ENCODE measurements around the gene NLRC3. TPM values are rescaled to one million over a fixed set of nuclear protein-coding genes. Genes with fewer than 3 reads are reported as not detected.
A peak's percentile ranks its signal among the peaks of the same experiment; 100 is the strongest.

Gene NLRC3
- total RNA-seq, 2 donors from 2014 or later, result 36.8 to 49.1 TPM

DNA sequence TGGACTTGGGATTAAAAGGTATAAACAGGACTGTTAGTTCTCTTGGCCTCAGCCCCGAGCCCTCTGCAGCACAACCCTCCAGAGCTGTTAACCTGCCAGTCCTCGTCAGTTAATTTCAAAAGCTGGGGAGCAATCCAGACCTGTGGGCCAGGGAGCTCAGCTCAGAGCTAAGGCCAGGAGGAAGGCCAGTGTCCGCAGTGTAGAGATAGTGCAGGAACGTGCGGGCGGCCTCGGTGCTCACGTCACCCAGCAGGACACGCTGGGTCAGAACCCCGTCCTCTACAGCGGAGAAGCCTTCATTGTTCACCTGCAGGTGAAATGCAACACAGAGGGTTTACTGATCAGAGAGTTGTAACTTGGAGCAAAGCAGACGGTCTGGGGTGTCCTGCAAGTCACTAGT is 15.4 kb upstream of the NLRC3 start:
- Mint-ChIP-seq H3K9me3 (no peaks in the 10 kb centered on the region), H3K36me3 (ENCODE audit: low read depth) (peaks cover 7% of the 10 kb centered on the region), H3K27me3 (no peaks in the 10 kb centered on the region), H3K4me3 (no peak overlapping the region), H3K27ac (no peak overlapping the region), H3K4me1 (no peaks in the 10 kb centered on the region)
- ATAC-seq (replicated peaks), result no peak

DNA sequence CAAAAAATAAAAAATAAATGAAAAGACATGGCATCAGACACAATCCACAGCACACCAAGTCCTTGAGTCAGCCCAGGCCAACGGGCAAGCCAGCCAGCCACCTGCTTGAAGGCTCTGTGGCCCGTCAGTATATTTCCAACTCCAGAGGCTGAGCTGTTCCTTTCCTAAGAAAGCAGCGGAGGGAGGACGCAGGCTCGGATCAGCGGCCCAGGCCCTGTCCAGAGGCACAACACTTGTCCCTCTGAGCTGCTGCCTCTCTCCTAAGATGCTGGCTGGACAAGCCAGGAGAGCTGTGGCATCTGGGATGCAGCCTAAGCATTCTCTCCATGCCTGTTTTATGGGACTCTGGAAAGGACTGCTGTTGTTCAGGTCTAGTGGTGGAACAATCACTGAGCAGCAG is 14.8 kb upstream of the NLRC3 start:
- no peaks in the 10 kb centered on the region for H3K9me3 Mint-ChIP-seq
- ATAC-seq (replicated peaks), result no peak
- H3K27me3 Mint-ChIP-seq, result no peaks in the 10 kb centered on the region
- H3K27ac Mint-ChIP-seq, result no peak overlapping the region
- H3K36me3 Mint-ChIP-seq (ENCODE audit: low read depth), result peaks cover 7% of the 10 kb centered on the region
- no peaks in the 10 kb centered on the region for H3K4me1 Mint-ChIP-seq
- no peak overlapping the region for H3K4me3 Mint-ChIP-seq

DNA sequence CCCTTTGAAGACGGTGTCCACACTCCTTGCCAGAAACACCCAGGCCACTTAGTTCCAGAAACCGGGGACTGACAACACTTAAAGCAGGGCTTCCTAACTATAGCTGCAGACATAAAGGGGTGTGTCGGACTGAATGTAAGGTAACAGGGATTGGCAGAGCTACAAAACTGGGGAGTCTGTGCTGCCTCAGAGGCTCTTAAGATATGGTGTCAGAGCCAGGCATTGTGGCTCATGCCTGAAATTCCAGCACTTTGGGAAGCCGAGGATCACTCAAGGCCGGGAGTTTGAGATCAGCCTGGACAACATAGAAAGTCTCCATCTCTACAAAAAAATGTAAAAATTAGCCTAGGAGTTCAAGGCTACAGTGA is 14.2 kb upstream of the NLRC3 start:
- peak overlapping the region; percentile 4 for H3K27ac Mint-ChIP-seq
- ATAC-seq (replicated peaks), result no peak
- H3K9me3 Mint-ChIP-seq, result no peaks in the 10 kb centered on the region
- no peaks in the 10 kb centered on the region for H3K27me3 Mint-ChIP-seq
- no peak overlapping the region for H3K4me3 Mint-ChIP-seq
- peaks cover 7% of the 10 kb centered on the region for H3K36me3 Mint-ChIP-seq (ENCODE audit: low read depth)
- no peaks in the 10 kb centered on the region for H3K4me1 Mint-ChIP-seq

DNA sequence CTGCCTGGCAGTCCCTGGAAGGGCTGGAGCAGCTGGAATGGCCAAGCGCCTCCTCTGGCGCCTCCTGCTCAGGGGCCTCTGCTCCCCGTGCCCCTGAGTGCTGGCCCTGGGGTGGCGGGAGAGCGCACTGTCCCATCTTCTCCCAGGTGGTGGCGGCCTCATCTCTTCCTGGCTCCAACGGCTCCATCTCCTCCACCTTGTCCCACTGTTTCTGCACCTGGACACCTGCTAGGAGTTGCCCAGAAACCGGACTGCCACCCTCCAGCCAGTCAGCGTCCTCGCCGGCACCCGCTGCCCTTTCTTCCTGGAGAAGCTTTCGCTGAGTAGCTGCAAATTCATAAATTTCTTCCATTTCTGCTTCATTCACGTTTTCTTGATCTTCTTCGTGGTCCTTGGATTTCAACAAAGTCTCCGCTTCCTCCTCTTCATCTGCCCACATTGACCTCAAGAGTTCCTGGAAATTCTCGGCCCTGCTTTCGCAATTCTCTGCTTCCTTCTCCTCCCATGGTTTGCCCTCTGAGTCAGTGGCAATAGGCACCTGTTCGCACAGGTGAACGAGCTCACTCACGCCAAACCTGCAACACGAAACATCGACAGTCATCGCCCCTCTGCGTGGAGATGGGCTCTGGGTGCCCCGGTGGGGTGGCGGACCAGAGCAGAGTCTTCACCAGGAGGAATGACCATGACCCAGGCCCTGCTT is 13.7 kb upstream of the NLRC3 start:
- no peaks in the 10 kb centered on the region for H3K27me3 Mint-ChIP-seq
- peaks cover 2% of the 10 kb centered on the region for H3K4me1 Mint-ChIP-seq
- H3K36me3 Mint-ChIP-seq (ENCODE audit: low read depth), result peaks cover 7% of the 10 kb centered on the region
- no peak for ATAC-seq (replicated peaks)
- H3K27ac Mint-ChIP-seq, result peak overlapping the region; percentile 4
- no peak overlapping the region for H3K4me3 Mint-ChIP-seq
- H3K9me3 Mint-ChIP-seq, result no peaks in the 10 kb centered on the region

DNA sequence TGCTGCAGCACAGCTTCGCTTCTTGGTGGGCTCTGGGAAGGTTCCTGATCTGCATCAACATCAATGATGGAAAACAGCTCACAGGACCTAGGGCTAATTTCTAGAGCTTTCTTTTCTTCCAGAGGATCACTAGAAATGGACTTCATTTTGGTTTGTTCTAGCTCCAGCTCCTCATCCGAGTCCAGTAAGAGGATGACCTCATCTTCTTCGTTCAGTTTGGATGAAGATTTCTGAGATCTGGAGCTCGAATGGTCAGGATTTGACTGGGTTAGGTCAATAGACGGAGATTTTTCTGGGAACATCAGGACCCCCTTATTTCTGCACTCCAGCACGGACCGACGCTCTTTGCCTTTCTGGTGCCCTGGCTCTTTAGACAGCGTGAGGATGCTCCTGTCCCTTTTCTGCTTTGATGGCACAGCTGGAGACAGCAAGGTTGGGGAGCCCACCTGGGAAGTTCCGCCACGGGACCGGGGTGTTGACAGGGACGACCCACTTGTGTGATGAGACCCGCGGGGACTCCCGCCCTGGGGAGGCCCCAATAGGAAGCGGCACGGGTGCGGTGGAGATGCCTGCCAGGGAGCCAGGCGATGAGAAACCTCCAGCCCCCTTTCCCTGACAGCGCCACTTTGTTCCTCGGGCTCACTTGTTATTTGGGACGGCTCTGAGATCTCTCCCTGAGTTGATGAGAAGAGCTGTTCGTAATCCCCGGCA is 12.9 kb upstream of the NLRC3 start:
- peaks cover 4% of the 10 kb centered on the region for H3K4me1 Mint-ChIP-seq
- H3K9me3 Mint-ChIP-seq, result no peaks in the 10 kb centered on the region
- no peak overlapping the region for H3K4me3 Mint-ChIP-seq
- no peak overlapping the region for H3K27ac Mint-ChIP-seq
- no peak for ATAC-seq (replicated peaks)
- H3K27me3 Mint-ChIP-seq, result no peaks in the 10 kb centered on the region
- H3K36me3 Mint-ChIP-seq (ENCODE audit: low read depth), result peaks cover 7% of the 10 kb centered on the region

DNA sequence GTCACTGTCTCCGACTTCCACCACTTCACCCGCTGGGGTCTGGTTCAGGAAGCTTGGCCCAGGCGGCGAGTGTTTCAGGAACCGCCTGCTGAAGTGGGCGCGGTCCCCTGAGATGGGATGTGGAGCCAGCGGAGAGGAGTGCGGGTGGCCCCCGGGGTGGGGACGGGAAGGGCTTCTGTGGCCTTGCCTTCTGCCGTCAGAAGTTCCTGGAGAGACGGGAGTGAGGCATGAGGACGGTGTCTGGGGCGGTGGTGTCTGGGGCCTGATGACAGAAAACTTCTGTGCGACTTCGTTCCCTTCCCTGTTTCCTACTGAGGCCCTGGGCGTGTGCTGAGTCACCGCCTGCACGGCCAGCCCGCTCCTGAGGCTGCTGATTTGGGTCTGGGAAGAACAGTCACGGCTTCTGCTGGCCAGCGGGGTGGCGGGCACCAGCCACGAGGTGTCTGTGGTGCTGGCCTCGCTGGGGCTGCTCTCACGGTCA is 12.3 kb upstream of the NLRC3 start:
- Mint-ChIP-seq H3K4me3 (no peak overlapping the region), H3K4me1 (peaks cover 4% of the 10 kb centered on the region), H3K36me3 (ENCODE audit: low read depth) (peaks cover 7% of the 10 kb centered on the region), H3K9me3 (no peaks in the 10 kb centered on the region), H3K27ac (no peak overlapping the region), H3K27me3 (no peaks in the 10 kb centered on the region)
- no peak for ATAC-seq (replicated peaks)

DNA sequence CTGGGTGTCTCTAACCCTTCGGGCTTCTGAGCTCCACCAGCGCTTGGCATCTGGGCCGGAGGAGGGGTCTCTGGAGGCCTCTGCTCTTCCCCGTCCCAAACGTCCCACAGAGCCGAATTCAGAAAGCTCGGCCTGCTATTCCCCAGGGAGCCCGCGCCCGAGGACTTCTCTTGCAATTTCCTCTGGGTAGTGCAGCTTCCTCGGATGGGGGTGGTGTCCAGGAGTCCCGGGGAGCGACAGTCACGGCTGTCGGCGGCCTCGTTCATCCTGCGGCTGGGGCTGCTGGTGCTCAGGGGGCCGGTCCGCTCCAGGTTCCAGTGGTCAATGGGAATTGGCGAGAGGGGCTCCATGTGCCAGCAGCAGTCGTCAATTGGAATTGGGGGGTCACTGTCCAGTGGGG is 11.8 kb upstream of the NLRC3 start:
- no peak for ATAC-seq (replicated peaks)

DNA sequence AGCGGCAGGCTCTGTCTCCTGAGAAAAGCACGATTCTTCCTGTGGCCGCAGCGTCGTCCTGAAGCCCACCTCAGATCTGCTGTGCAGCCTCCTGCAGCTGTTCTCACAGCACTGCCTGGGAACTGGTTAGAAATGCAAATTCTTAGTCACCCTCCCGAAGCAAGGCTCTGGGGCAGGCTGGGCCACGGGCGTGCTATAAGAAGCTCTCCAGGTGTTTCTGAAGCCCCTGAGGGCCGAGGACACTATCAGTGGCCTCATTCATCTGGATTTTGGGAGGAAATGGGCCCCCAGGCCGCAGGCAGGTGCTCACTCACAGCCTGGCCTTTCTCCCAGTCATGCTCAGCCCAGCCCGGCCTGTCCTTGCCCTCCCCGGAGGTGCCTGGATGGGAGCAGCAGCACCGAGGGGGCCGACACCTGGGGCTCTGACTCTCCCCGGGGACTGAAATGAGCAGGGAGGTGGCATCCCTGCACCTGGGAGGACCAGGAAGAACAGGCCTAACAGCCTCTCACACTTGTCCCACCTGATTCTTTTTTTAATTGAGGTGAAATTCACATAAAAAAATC is 10.4 kb upstream of the NLRC3 start:
- Mint-ChIP-seq H3K9me3 (no peaks in the 10 kb centered on the region), H3K4me1 (peaks cover 4% of the 10 kb centered on the region), H3K4me3 (no peak overlapping the region), H3K36me3 (ENCODE audit: low read depth) (peaks cover 14% of the 10 kb centered on the region), H3K27ac (no peak overlapping the region), H3K27me3 (no peaks in the 10 kb centered on the region)
- no peak for ATAC-seq (replicated peaks)

More for the DNA sequence above, 11.8 kb upstream of the NLRC3 start:
- no peaks in the 10 kb centered on the region for H3K27me3 Mint-ChIP-seq
- H3K36me3 Mint-ChIP-seq (ENCODE audit: low read depth), result peaks cover 9% of the 10 kb centered on the region
- no peak overlapping the region for H3K4me3 Mint-ChIP-seq
- H3K9me3 Mint-ChIP-seq, result no peaks in the 10 kb centered on the region
- peaks cover 4% of the 10 kb centered on the region for H3K4me1 Mint-ChIP-seq
- H3K27ac Mint-ChIP-seq, result no peak overlapping the region

DNA sequence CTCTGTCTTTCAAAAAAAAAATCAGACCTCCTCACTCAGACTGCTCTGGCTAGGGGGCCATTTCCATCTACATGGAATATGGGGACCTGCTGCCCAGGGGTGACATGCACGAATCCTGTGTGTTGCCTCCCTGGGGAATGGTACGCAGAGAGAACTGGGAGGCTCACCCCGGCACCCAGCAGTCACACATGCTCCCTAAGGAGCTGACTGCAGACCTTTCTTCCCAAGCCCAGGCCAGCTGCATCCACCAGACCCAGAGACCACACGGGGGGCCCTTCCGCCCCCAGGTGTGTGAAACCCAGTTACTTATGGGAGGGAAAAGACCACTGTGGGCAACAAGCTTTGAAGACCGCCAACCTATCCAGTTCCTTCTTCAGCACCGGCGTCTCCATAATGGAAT is 7.2 kb upstream of the NLRC3 start:
- peaks cover 4% of the 10 kb centered on the region for H3K4me1 Mint-ChIP-seq
- H3K4me3 Mint-ChIP-seq, result no peak overlapping the region
- H3K9me3 Mint-ChIP-seq, result no peaks in the 10 kb centered on the region
- no peak overlapping the region for H3K27ac Mint-ChIP-seq
- no peak for ATAC-seq (replicated peaks)
- no peaks in the 10 kb centered on the region for H3K27me3 Mint-ChIP-seq
- peaks cover 8% of the 10 kb centered on the region for H3K36me3 Mint-ChIP-seq (ENCODE audit: low read depth)

DNA sequence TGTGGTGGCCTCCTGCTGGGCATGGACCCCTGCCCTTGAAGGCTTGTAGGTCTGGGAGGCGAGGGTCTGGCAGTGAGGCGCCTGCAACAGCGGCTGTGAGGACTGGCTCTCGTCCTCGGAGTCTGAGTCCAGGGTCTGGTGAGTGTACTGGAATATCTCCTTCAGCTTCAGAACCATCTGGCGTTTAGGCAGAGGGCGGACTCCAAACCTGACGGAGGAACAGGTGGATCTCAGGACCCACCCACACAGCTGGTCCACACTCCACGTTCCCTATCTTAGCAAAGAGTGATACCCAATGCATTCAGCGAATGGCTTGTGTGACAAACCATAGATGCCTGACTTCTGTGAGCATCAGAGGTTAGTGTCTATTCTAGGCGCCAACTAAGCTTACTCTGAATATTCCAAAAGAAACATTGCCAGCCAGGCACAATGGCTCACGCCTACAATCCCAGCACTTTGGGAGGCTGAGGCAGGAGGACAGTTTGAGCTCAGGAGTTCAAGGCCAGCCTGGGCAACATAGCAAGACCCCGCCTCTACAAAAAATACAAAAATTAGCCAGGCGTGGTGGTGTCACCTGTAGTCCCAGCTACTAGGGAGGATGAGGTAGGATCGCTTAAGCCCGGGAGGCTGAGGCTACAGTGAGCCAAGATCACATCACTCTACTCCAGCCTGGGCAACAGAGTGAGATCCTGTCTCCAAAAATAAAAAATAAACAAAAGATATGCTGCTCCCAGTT is 6.3 kb upstream of the NLRC3 start:
- Mint-ChIP-seq H3K9me3 (no peaks in the 10 kb centered on the region), H3K4me1 (peaks cover 5% of the 10 kb centered on the region), H3K4me3 (no peak overlapping the region), H3K36me3 (ENCODE audit: low read depth) (peaks cover 8% of the 10 kb centered on the region), H3K27me3 (no peaks in the 10 kb centered on the region), H3K27ac (no peak overlapping the region)
- ATAC-seq (replicated peaks), result no peak

DNA sequence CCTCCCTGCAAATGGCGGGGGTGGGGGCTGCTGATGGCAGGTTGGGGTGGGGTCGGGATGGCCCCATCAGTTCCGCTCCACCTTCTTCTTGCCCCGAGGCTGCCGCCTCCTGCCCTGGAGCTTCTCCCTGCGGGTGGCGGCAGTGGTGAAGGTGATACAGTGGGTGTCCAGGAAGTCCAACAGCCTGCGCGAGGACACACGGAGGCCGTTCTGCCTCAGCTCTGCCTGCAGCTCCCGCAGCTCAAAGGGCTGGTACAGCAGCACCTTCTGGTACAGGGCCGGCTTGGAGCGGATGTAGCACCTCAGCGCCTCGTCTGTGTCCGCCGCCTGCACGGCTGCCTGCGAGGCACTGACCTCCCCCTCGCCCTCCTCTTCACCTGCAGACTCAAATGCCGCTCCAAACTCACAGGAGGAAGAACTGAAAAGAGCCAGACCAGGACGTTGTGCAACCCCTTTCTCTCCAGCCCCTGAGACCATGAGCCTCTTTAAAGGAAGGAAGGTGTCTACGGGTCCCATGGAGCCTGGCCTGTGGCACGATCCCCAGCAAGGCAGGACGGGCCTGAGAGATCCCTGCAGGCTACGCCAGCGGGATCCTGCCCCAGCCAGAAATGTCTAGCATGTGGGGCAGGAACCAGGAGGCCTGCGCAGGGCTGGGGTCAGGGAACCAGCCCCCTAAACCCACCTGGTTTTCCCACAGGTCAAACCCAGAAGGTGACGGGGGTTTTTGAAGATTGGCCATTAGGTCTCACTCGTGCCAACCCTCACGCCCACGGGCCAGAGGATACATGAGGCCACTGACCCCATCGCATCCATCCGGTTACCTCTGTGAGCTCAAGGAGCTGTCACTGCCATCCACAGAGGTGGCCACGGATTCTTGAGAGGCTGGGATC is 5.3 kb upstream of the NLRC3 start:
- Mint-ChIP-seq H3K4me3 (no peak overlapping the region), H3K9me3 (no peaks in the 10 kb centered on the region), H3K27ac (no peak overlapping the region), H3K4me1 (peaks cover 11% of the 10 kb centered on the region), H3K27me3 (no peaks in the 10 kb centered on the region), H3K36me3 (ENCODE audit: low read depth) (peaks cover 8% of the 10 kb centered on the region)
- ATAC-seq (replicated peaks), result no peak

DNA sequence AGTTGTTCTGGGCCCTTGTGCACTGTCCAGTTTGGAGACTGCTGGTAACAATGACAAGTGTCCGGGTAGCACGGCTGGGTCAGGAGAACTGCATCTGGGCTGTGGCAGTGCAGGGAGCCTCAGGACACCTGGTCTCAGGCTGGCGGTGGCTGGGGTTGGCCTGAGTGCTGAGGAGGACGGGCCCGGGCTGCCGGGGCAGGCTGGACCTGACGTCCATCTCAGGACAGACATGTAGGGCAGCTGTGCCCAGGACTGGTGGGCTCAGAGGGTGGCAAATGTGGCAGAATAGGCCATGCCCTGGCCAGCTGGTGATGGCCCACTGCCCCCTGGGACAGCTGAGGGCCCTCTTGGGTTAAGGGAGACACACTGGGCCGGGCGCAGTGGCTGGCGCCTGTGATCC is 4.2 kb upstream of the NLRC3 start:
- Mint-ChIP-seq H3K9me3 (no peaks in the 10 kb centered on the region), H3K36me3 (ENCODE audit: low read depth) (peaks cover 18% of the 10 kb centered on the region), H3K4me1 (peaks cover 11% of the 10 kb centered on the region), H3K27ac (no peak overlapping the region), H3K27me3 (no peaks in the 10 kb centered on the region), H3K4me3 (no peak overlapping the region)
- ATAC-seq (replicated peaks), result no peak

DNA sequence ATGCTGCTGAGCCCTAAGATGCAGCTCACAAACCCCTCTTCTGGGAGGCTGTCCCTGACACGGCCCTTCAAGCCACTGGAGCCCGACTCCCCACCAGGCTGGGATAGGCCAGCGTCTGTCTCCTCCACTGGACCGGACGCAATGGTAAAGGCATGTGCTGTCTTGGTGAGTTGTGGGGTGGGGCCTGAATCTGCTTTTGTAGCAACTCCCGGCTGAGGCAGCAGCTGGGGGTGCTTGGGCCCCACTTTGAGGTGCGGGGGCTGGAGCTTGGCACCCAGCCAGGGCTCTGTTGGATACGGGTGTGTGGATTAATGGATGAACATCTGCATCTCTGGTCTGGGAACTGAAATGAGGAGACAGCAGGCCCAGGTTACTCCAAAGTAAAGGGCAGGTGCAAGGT is 3.5 kb upstream of the NLRC3 start:
- Mint-ChIP-seq H3K27me3 (no peaks in the 10 kb centered on the region), H3K4me1 (peaks cover 7% of the 10 kb centered on the region), H3K9me3 (no peaks in the 10 kb centered on the region), H3K36me3 (ENCODE audit: low read depth) (peaks cover 20% of the 10 kb centered on the region), H3K4me3 (no peak overlapping the region), H3K27ac (peak overlapping the region; percentile 8)
- ATAC-seq (replicated peaks), result no peak

DNA sequence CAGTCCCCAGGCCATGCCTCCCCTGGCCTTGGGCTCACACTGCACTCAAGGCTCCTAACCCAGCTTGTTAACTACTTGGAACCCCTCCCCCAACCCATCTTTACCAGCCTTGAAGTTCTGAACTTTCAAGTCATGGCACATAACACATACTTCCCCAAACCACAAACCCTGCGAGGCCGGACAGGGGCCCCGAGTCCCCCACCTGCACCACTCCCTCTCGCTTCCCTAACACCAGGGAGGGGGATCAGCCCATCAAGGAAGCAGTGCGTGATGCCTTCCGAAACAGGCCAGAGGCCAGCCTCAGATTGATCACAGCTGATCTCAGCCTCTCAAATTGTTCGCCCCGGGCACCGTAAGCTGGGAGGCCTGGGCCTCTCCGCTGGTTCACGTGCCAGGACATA is 3.0 kb upstream of the NLRC3 start:
- H3K36me3 Mint-ChIP-seq (ENCODE audit: low read depth), result peaks cover 20% of the 10 kb centered on the region
- H3K4me3 Mint-ChIP-seq, result no peak overlapping the region
- H3K4me1 Mint-ChIP-seq, result peaks cover 7% of the 10 kb centered on the region
- no peaks in the 10 kb centered on the region for H3K9me3 Mint-ChIP-seq
- H3K27ac Mint-ChIP-seq, result peak overlapping the region; percentile 8
- no peaks in the 10 kb centered on the region for H3K27me3 Mint-ChIP-seq
- ATAC-seq (replicated peaks), result no peak
